Keratinocyte (primary cell): Measurements from ENCODE around the gene CUBN. TPM values are rescaled to one million over a fixed set of nuclear protein-coding genes. Genes with fewer than 3 reads are reported as not detected.

ENCODE experiments used
- DNase-seq: peaks from one replicate; pipeline ENCODE4 v3.0.0-alpha.2; 2011; ENCODE audit warnings: low read depth, missing footprints, low spot score
- FAIRE-seq: peaks from 2 replicates; lab custom pipeline; 2011; peaks lifted over from hg19 to GRCh38; lab: Jason Lieb, UNC
- H2AFZ ChIP-seq: 2 replicates; pipeline ENCODE4 v1.6.0; 2012; ENCODE audit warnings: low read length, control low read depth, inconsistent platforms; ENCODE audit not compliant: control insufficient read depth
- H3K27ac ChIP-seq: 2 replicates; pipeline ENCODE4 v1.5.1; 2011; ENCODE audit warnings: low read length; ENCODE audit not compliant: control insufficient read depth, insufficient read depth
- H3K27me3 ChIP-seq: 3 replicates; pipeline ENCODE4 v1.6.0; 2011; ENCODE audit warnings: low read length; ENCODE audit not compliant: control insufficient read depth, insufficient read depth; ENCODE audit errors: extremely low read depth
- H3K36me3 ChIP-seq, 2 experiments: 2 replicates in 1 of 2; 3 replicates in 1 of 2; pipeline ENCODE4 v1.5.1; 2011; ENCODE audit warnings: low read length in 2 of 2, mild to moderate bottlenecking in 1 of 2; ENCODE audit not compliant: control insufficient read depth in 2 of 2, insufficient read depth in 2 of 2; ENCODE audit errors: extremely low read depth in 1 of 2
- H3K4me1 ChIP-seq: 3 replicates; pipeline ENCODE4 v1.5.1; 2011; ENCODE audit warnings: low read length; ENCODE audit not compliant: control insufficient read depth, insufficient read depth; ENCODE audit errors: extremely low read depth
- H3K4me2 ChIP-seq: 3 replicates; pipeline ENCODE4 v1.6.0; 2011; ENCODE audit warnings: low read depth, low read length; ENCODE audit not compliant: control insufficient read depth, insufficient read depth; ENCODE audit errors: extremely low read depth
- H3K4me3 ChIP-seq, 3 experiments: fragments of 200-600 bp in 1 of 3; sonication (generic) in 1 of 3; 2 replicates in 2 of 3; 3 replicates in 1 of 3; pipeline ENCODE4 v1.5.1; 2011 to 2016; ENCODE audit warnings: low read length in 3 of 3, mild to moderate bottlenecking in 3 of 3, control low read depth in 2 of 3, inconsistent platforms in 1 of 3, low read depth in 1 of 3, mixed read lengths in 1 of 3, mixed run types in 1 of 3, moderate library complexity in 1 of 3; ENCODE audit not compliant: control insufficient read depth in 2 of 3, insufficient read depth in 2 of 3; ENCODE audit errors: extremely low read depth in 1 of 3
- H3K79me2 ChIP-seq: 2 replicates; pipeline ENCODE4 v1.6.0; 2012; ENCODE audit warnings: low read length; ENCODE audit not compliant: control insufficient read depth, insufficient read depth
- H3K9ac ChIP-seq: 3 replicates; pipeline ENCODE4 v1.6.0; 2011; ENCODE audit warnings: low read length; ENCODE audit not compliant: control insufficient read depth, insufficient read depth; ENCODE audit errors: extremely low read depth
- H3K9me1 ChIP-seq: 3 replicates; pipeline ENCODE4 v1.6.0; 2011; ENCODE audit warnings: low read length; ENCODE audit not compliant: control insufficient read depth, insufficient read depth; ENCODE audit errors: extremely low read depth
- H3K9me3 ChIP-seq: 2 replicates; pipeline ENCODE4 v1.5.1; 2012; ENCODE audit warnings: low read depth, low read length; ENCODE audit not compliant: control insufficient read depth
- H4K20me1 ChIP-seq: 3 replicates; pipeline ENCODE4 v1.6.0; 2011; ENCODE audit warnings: low read length; ENCODE audit not compliant: control insufficient read depth, insufficient read depth; ENCODE audit errors: extremely low read depth
- EZH2 ChIP-seq: IDR thresholded peaks from one replicate; pipeline ENCODE4 v1.6.1; 2012; ENCODE audit warnings: inconsistent platforms, mild to moderate bottlenecking, low read length, moderate library complexity
- dilution Hi-C: fragments of 300-500 bp; cut with MboI; formaldehyde crosslinking; loops from one replicate; pipeline ENCODE4 v1.7.0; 2020; ENCODE audit warnings: low sequenced_read_pairs; ENCODE audit not compliant: extremely low pct_ligation_motif_present
- polyA plus RNA-seq, 5 experiments: library from polyadenylated mRNA; depleted of rRNA in 3 of 5; stranded (reverse) in 3 of 5; stranded (forward) in 1 of 5; unstranded in 1 of 5; fragments of >200 nt; gene quantifications; 1 replicate in 1 of 5; 2 replicates in 3 of 5; 3 replicates in 1 of 5; pipeline versions ENCODE4 v1.2.1 to v1.2.3, GENCODE V29; 2011 to 2012; ENCODE audit warnings: missing spikeins in 2 of 5, low read depth in 1 of 5, low replicate concordance in 1 of 5
- TF ChIP-seq, protein P1 (sequence below), 3 experiments: IDR thresholded peaks in 1 of 3; conservative IDR thresholded peaks in 1 of 3; optimal IDR thresholded peaks in 1 of 3; 2 replicates in 2 of 3; 3 replicates in 1 of 3; pipeline versions ENCODE3 to v1.5.1; 2011; ENCODE audit warnings: low read length in 3 of 3, mild to moderate bottlenecking in 3 of 3, moderate library complexity in 2 of 3, control low read depth in 1 of 3, inconsistent platforms in 1 of 3; ENCODE audit not compliant: insufficient read depth in 2 of 3; ENCODE audit errors: extremely low read depth in 1 of 3

The CUBN gene
- polyA plus RNA-seq, 1 donor (not counting 4 experiments of a cell fraction or from before 2014, with no cell fraction given) = 0.07 TPM

DNA sequence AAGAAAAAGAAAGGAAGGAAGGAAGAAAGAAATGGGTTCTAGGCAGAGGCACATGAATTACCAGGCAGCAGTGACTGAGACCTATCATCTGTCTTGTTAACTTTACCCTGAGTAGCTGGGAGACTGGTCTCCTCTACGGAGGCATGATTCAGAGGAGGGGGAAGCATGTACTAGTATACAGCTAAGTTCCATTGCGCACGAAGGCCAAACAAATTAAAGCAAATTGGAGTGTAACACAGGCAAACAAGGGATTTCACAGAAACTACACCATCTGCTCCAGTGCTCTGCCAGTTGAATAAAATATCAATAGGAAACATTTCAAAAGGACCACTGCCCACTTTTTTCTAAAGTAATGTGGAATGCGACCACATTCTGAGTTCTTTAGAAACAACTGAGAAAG is 246.5 kb downstream of the CUBN start:
- no peaks in the 10 kb centered on the region for H3K79me2 ChIP-seq
- no peak overlapping the region for H3K4me3 ChIP-seq
- dilution Hi-C loops = no loop called here
- FAIRE-seq (no peak), DNase-seq (no peak)
- no peaks in the 10 kb centered on the region for H3K9me1 ChIP-seq
- no peak for TF ChIP-seq EZH2
- TF ChIP-seq, protein P1, sequence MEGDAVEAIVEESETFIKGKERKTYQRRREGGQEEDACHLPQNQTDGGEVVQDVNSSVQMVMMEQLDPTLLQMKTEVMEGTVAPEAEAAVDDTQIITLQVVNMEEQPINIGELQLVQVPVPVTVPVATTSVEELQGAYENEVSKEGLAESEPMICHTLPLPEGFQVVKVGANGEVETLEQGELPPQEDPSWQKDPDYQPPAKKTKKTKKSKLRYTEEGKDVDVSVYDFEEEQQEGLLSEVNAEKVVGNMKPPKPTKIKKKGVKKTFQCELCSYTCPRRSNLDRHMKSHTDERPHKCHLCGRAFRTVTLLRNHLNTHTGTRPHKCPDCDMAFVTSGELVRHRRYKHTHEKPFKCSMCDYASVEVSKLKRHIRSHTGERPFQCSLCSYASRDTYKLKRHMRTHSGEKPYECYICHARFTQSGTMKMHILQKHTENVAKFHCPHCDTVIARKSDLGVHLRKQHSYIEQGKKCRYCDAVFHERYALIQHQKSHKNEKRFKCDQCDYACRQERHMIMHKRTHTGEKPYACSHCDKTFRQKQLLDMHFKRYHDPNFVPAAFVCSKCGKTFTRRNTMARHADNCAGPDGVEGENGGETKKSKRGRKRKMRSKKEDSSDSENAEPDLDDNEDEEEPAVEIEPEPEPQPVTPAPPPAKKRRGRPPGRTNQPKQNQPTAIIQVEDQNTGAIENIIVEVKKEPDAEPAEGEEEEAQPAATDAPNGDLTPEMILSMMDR (optimal IDR thresholded peaks at IDR 0.05 in 1 of 3, IDR thresholded peaks at IDR 0.05 in 1 of 3, conservative IDR thresholded peaks at IDR 0.05 in 1 of 3; ENCODE audit: extremely low read depth in 1 of 3, insufficient read depth in 2 of 3, low read length in 3 of 3) = no peak
- no peak overlapping the region for H2AFZ ChIP-seq
- H4K20me1 ChIP-seq = no peaks in the 10 kb centered on the region
- no peaks in the 10 kb centered on the region for H3K36me3 ChIP-seq
- H3K4me1 ChIP-seq = no peaks in the 10 kb centered on the region
- no peak overlapping the region for H3K27ac ChIP-seq
- no peaks in the 10 kb centered on the region for H3K9me3 ChIP-seq
- H3K27me3 ChIP-seq = no peaks in the 10 kb centered on the region
- H3K4me2 ChIP-seq = no peak overlapping the region
- no peak overlapping the region for H3K9ac ChIP-seq

GRCh38 chr10:16870331-16870730 is 259.3 kb downstream of the CUBN start:
- Histone ChIP-seq H3K9me3 (no peaks in the 10 kb centered on the region), H3K36me3 (no peaks in the 10 kb centered on the region), H3K27me3 (no peaks in the 10 kb centered on the region), H3K9ac (no peak overlapping the region), H3K4me2 (no peak overlapping the region), H3K79me2 (no peaks in the 10 kb centered on the region), H3K27ac (no peak overlapping the region), H3K9me1 (no peaks in the 10 kb centered on the region), H2AFZ (no peak overlapping the region), H4K20me1 (no peaks in the 10 kb centered on the region), H3K4me1 (peaks cover 5% of the 10 kb centered on the region), H3K4me3 (no peak overlapping the region)
- FAIRE-seq = no peak
- TF ChIP-seq, protein P1 (optimal IDR thresholded peaks at IDR 0.05 in 1 of 3, IDR thresholded peaks at IDR 0.05 in 1 of 3, conservative IDR thresholded peaks at IDR 0.05 in 1 of 3; ENCODE audit: extremely low read depth in 1 of 3, insufficient read depth in 2 of 3, low read length in 3 of 3) = no peak
- no peak for TF ChIP-seq EZH2
- dilution Hi-C loops = no loop called here
- no peak for DNase-seq
